ENCODE results near the gene MOG. TPM values are rescaled to one million over a fixed set of nuclear protein-coding genes. Genes with fewer than 3 reads are reported as not detected.

Gene MOG
- total and polyA plus RNA-seq, 2 experiments from 2014 or later, result 0.55 to 2.5 TPM

DNA sequence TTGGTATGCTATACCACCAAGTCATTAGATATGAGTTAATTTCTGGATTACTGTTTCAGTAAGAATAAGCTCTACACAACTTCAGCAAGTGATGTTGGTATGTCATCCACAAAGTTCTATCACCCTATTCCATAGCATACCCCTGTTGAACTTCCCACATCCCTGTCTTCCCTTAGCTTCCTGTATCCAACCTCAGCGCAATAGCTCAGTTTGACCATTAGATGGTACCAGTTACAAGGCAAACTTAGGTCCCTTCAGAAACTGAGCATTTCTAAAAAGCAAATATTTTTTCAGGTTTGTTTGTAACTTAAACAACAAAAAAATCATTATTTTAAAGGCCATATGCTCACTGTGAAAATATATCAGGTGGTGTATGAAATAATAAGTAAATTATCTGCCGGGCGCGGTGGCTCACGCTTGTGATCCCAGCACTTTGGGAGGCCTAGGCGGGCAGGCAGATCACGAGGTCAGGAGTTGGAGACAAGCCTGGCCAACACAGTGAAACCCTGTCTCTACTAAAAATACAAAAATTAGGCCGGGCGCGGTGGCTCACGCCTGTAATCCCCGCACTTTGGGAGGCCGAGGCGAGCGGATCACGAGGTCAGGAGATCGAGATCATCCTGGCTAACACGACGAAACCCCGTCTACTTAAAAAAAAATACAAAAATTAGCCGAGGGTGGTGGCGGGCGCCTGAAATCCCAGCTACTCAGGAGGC lies 8.8 kb upstream of the MOG start:
- no peaks in the 10 kb centered on the region for H3K36me3 Mint-ChIP-seq (ENCODE audit: low read depth)
- peaks cover 17% of the 10 kb centered on the region; the same call in 2 of the 3 replicates for H3K4me1 Mint-ChIP-seq
- no peak overlapping the region for H3K27ac Mint-ChIP-seq
- Histone ChIP-seq H3K36me3 (ENCODE audit: insufficient read depth) (no peaks in the 10 kb centered on the region), H3K4me1 (ENCODE audit: insufficient read depth) (peaks cover 20% of the 10 kb centered on the region), H4K20me1 (replicated peaks; ENCODE audit: insufficient read depth) (no peaks in the 10 kb centered on the region), H3K27me3 (ENCODE audit: insufficient read depth) (no peaks in the 10 kb centered on the region), H3K4me3 (no peak overlapping the region), H3F3A (replicated peaks; ENCODE audit: low read depth) (no peaks in the 10 kb centered on the region), H3K9me2 (ENCODE audit: insufficient read depth) (no peaks in the 10 kb centered on the region), H3K4me2 (no peak overlapping the region), H3K79me2 (replicated peaks; ENCODE audit: insufficient read depth) (no peaks in the 10 kb centered on the region), H3K27ac (ENCODE audit: low read depth) (peak overlapping the region; percentile 2; the same call in 1 of the 2 replicates), H2AFZ (no peak overlapping the region)
- H3K9me3 Mint-ChIP-seq, result no peaks in the 10 kb centered on the region; the same call in 2 of the 3 replicates
- peak; percentile 39 for ATAC-seq
- H3K4me3 Mint-ChIP-seq, result no peak overlapping the region
- H3K27me3 Mint-ChIP-seq (ENCODE audit: insufficient read depth, low read depth, poor library complexity), result peaks cover 2% of the 10 kb centered on the region
- no peak for TF ChIP-seq POLR2AphosphoS5 (IDR thresholded peaks at IDR 0.05; ENCODE audit: low read depth)
- TF ChIP-seq, protein P1, sequence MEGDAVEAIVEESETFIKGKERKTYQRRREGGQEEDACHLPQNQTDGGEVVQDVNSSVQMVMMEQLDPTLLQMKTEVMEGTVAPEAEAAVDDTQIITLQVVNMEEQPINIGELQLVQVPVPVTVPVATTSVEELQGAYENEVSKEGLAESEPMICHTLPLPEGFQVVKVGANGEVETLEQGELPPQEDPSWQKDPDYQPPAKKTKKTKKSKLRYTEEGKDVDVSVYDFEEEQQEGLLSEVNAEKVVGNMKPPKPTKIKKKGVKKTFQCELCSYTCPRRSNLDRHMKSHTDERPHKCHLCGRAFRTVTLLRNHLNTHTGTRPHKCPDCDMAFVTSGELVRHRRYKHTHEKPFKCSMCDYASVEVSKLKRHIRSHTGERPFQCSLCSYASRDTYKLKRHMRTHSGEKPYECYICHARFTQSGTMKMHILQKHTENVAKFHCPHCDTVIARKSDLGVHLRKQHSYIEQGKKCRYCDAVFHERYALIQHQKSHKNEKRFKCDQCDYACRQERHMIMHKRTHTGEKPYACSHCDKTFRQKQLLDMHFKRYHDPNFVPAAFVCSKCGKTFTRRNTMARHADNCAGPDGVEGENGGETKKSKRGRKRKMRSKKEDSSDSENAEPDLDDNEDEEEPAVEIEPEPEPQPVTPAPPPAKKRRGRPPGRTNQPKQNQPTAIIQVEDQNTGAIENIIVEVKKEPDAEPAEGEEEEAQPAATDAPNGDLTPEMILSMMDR (conservative IDR thresholded peaks at IDR 0.05; ENCODE audit: low read depth in 2 of 2), result peak; percentile 94 to 99
- peak; percentile 86 for DNase-seq (ENCODE audit: low spot score)

DNA sequence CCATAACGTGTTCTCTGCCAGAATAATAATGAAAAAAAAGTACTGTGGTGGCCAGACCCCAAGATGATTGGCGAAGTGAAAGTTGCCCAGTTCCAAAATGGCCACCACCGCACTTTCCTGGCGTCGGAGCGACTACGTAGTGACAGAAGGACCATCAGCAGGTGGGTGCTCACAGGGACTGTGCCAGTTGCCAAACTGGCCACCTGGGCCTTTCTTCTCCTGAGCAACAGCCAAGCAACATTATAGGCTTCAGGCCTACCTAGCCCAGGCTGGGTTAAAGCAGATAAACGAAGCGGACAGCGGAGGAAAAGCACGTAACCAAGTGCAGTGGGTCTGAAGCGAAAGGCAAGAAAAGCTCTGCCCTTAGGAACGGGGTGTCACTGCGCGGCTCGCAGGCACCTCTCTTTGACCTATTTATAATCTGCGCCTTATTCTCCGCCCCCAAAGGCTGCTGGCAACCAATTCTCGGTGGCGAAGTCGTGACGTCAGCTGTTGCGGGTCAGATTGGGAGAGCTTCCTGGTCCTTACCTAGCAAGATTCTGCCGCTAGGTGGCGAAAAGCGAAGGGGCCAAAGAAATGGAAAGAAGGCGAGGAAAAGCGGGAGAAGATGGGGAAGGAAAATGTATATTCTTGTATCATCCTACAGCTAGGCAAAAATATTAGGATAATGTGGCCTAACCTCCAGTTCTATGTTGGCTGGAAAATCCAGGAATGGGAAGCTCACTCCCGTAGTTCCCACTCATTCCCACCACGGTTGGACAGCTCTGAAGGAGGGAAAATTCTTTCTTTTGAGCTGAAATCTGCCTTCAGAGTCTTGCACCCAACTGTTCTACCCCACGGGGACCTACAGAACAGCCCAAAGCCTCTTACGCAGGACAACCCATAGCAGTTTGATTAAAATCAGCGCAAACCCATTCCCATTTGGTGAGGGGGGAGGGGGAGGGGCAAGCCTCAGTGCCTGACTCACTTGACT lies 6.9 kb upstream of the MOG start:
- H3K27me3 ChIP-seq (ENCODE audit: insufficient read depth), result no peaks in the 10 kb centered on the region
- no peaks in the 10 kb centered on the region for H3K36me3 ChIP-seq (ENCODE audit: insufficient read depth)
- H4K20me1 ChIP-seq (replicated peaks; ENCODE audit: insufficient read depth), result no peaks in the 10 kb centered on the region
- no peaks in the 10 kb centered on the region for H3K9me2 ChIP-seq (ENCODE audit: insufficient read depth)
- H3K79me2 ChIP-seq (replicated peaks; ENCODE audit: insufficient read depth), result no peaks in the 10 kb centered on the region
- peak overlapping the region; percentile 94 for H3K27ac Mint-ChIP-seq
- peaks cover 20% of the 10 kb centered on the region for H3K4me1 ChIP-seq (ENCODE audit: insufficient read depth)
- ATAC-seq (peak; percentile 86), DNase-seq (ENCODE audit: low spot score) (peak; percentile 100)
- H3K4me3 Mint-ChIP-seq, result peak overlapping the region; percentile 86
- H3K27me3 Mint-ChIP-seq (ENCODE audit: insufficient read depth, low read depth, poor library complexity), result peaks cover 2% of the 10 kb centered on the region
- H3K36me3 Mint-ChIP-seq (ENCODE audit: low read depth), result no peaks in the 10 kb centered on the region
- peak overlapping the region; percentile 82 for H3K27ac ChIP-seq (ENCODE audit: low read depth)
- H2AFZ ChIP-seq, result no peak overlapping the region
- H3K4me2 ChIP-seq, result peak overlapping the region; percentile 77
- TF ChIP-seq, protein P1 (conservative IDR thresholded peaks at IDR 0.05; ENCODE audit: low read depth in 2 of 2), result peak; percentile 95
- TF ChIP-seq POLR2AphosphoS5 (IDR thresholded peaks at IDR 0.05; ENCODE audit: low read depth), result peak; percentile 91
- peak; percentile 97 for TF ChIP-seq CREB1 (CRISPR knock-in tag; IDR thresholded peaks at IDR 0.05; ENCODE audit: low read depth)
- TF ChIP-seq, protein P2, sequence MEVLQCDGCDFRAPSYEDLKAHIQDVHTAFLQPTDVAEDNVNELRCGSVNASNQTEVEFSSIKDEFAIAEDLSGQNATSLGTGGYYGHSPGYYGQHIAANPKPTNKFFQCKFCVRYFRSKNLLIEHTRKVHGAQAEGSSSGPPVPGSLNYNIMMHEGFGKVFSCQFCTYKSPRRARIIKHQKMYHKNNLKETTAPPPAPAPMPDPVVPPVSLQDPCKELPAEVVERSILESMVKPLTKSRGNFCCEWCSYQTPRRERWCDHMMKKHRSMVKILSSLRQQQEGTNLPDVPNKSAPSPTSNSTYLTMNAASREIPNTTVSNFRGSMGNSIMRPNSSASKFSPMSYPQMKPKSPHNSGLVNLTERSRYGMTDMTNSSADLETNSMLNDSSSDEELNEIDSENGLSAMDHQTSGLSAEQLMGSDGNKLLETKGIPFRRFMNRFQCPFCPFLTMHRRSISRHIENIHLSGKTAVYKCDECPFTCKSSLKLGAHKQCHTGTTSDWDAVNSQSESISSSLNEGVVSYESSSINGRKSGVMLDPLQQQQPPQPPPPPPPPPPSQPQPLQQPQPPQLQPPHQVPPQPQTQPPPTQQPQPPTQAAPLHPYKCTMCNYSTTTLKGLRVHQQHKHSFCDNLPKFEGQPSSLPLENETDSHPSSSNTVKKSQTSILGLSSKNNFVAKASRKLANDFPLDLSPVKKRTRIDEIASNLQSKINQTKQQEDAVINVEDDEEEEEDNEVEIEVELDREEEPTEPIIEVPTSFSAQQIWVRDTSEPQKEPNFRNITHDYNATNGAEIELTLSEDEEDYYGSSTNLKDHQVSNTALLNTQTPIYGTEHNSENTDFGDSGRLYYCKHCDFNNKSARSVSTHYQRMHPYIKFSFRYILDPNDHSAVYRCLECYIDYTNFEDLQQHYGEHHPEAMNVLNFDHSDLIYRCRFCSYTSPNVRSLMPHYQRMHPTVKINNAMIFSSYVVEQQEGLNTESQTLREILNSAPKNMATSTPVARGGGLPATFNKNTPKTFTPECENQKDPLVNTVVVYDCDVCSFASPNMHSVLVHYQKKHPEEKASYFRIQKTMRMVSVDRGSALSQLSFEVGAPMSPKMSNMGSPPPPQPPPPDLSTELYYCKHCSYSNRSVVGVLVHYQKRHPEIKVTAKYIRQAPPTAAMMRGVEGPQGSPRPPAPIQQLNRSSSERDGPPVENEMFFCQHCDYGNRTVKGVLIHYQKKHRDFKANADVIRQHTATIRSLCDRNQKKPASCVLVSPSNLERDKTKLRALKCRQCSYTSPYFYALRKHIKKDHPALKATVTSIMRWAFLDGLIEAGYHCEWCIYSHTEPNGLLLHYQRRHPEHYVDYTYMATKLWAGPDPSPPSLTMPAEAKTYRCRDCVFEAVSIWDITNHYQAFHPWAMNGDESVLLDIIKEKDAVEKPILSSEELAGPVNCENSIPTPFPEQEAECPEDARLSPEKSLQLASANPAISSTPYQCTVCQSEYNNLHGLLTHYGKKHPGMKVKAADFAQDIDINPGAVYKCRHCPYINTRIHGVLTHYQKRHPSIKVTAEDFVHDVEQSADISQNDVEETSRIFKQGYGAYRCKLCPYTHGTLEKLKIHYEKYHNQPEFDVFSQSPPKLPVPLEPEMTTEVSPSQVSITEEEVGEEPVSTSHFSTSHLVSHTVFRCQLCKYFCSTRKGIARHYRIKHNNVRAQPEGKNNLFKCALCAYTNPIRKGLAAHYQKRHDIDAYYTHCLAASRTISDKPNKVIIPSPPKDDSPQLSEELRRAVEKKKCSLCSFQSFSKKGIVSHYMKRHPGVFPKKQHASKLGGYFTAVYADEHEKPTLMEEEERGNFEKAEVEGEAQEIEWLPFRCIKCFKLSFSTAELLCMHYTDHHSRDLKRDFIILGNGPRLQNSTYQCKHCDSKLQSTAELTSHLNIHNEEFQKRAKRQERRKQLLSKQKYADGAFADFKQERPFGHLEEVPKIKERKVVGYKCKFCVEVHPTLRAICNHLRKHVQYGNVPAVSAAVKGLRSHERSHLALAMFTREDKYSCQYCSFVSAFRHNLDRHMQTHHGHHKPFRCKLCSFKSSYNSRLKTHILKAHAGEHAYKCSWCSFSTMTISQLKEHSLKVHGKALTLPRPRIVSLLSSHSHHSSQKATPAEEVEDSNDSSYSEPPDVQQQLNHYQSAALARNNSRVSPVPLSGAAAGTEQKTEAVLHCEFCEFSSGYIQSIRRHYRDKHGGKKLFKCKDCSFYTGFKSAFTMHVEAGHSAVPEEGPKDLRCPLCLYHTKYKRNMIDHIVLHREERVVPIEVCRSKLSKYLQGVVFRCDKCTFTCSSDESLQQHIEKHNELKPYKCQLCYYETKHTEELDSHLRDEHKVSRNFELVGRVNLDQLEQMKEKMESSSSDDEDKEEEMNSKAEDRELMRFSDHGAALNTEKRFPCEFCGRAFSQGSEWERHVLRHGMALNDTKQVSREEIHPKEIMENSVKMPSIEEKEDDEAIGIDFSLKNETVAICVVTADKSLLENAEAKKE (CRISPR knock-in tag; IDR thresholded peaks at IDR 0.05), result no peak
- peak overlapping the region; percentile 51 for H3K4me3 ChIP-seq
- H3K9me3 Mint-ChIP-seq, result no peaks in the 10 kb centered on the region; the same call in 2 of the 3 replicates
- no peaks in the 10 kb centered on the region for H3F3A ChIP-seq (replicated peaks; ENCODE audit: low read depth)
- H3K4me1 Mint-ChIP-seq, result peaks cover 22% of the 10 kb centered on the region
